Measurements from ENCODE around the gene NACA.
"Not testable (repeated sequence)": the region's sequence is repeated elsewhere in the genome, so short reads cannot be mapped to it uniquely, and the experiment has no call there.

- not testable (repeated sequence) for TF ChIP-seq SNAI2 (CRISPR knock-in tag; IDR thresholded peaks at IDR 0.05); ZNF565 (CRISPR knock-in tag; conservative IDR thresholded peaks at IDR 0.05; ENCODE audit: low read depth); POU6F1 (CRISPR knock-in tag; IDR thresholded peaks at IDR 0.05; ENCODE audit: borderline replicate concordance, low read depth); ZFP30 (CRISPR knock-in tag; IDR thresholded peaks at IDR 0.05); TCF4 (CRISPR knock-in tag; IDR thresholded peaks at IDR 0.05; ENCODE audit: borderline replicate concordance); RARB (CRISPR knock-in tag; IDR thresholded peaks at IDR 0.05)
These were observed 20.6 kb downstream of the NACA start for GRCh38 chr12:56704522-56704921.

All from SK-N-SH treated with all-trans-retinoic acid at 6 μM for 48 hours (cell line).